HepG2 (cell line): ENCODE results near the gene NISCH. TPM values are rescaled to one million over a fixed set of nuclear protein-coding genes. Genes with fewer than 3 reads are reported as not detected.

Experiments used
- DNMT3B ChIP-seq: conservative IDR thresholded peaks from 2 replicates; pipeline ENCODE4 v1.6.1; 2016; ENCODE audit warnings: missing biosample characterization, control low read depth
- FOSL1 ChIP-seq: sonication (generic); formaldehyde crosslinking; IDR thresholded peaks from 2 replicates; pipeline ENCODE4 v1.9.0; 2021; ENCODE audit warnings: missing genetic modification reagents, borderline replicate concordance
- IRF1 ChIP-seq: sonication (generic); formaldehyde crosslinking; IDR thresholded peaks from 2 replicates; pipeline ENCODE4 v1.4.0; 2020; ENCODE audit warnings: low read depth, mild to moderate bottlenecking, missing genetic modification reagents
- ISL2 ChIP-seq: sonication (generic); formaldehyde crosslinking; IDR thresholded peaks from 2 replicates; pipeline ENCODE4 v1.5.0; 2020; ENCODE audit warnings: missing genetic modification reagents
- MAFF ChIP-seq: IDR thresholded peaks from 2 replicates; pipeline ENCODE4 v1.6.1; 2011; ENCODE audit warnings: low read depth, low read length, improper control_type of control experiment
- MIER3 ChIP-seq: IDR thresholded peaks from 2 replicates; pipeline ENCODE4 v1.6.1; 2016; ENCODE audit warnings: missing compliant biosample characterization, borderline replicate concordance
- NAIF1 ChIP-seq: sonication (generic); formaldehyde crosslinking; IDR thresholded peaks from 2 replicates; pipeline ENCODE4 v1.5.0; 2020; ENCODE audit warnings: mild to moderate bottlenecking, missing genetic modification reagents, borderline replicate concordance
- NFYC ChIP-seq: IDR thresholded peaks from 2 replicates; pipeline ENCODE4 v1.6.1; 2016; ENCODE audit warnings: missing genetic modification reagents, missing compliant biosample characterization
- NR2F6 ChIP-seq, 2 experiments: IDR thresholded peaks; 2 replicates each; pipeline ENCODE4 v1.6.1; 2016; ENCODE audit warnings: antibody characterized with exemption in 1 of 2, mild to moderate bottlenecking in 1 of 2
- PLSCR1 ChIP-seq: sonication (generic); formaldehyde crosslinking; IDR thresholded peaks from 2 replicates; pipeline ENCODE4 v1.5.0; 2020; ENCODE audit warnings: missing genetic modification reagents, mild to moderate bottlenecking, borderline replicate concordance
- RAD51 ChIP-seq: fragments of 450-650 bp; IDR thresholded peaks from 2 replicates; pipeline ENCODE4 v1.6.1; 2016; ENCODE audit warnings: borderline replicate concordance
- SATB2 ChIP-seq: sonication (generic); formaldehyde crosslinking; IDR thresholded peaks from 2 replicates; pipeline ENCODE4 v1.5.0; 2020; ENCODE audit warnings: missing genetic modification reagents
- SMAD9 ChIP-seq: sonication (generic); formaldehyde crosslinking; IDR thresholded peaks from 2 replicates; pipeline ENCODE4 v1.5.1; 2020; ENCODE audit warnings: mild to moderate bottlenecking, missing genetic modification reagents
- YEATS4 ChIP-seq: sonication (generic); formaldehyde crosslinking; IDR thresholded peaks from 2 replicates; pipeline ENCODE4 v1.4.0; 2020; ENCODE audit warnings: missing genetic modification reagents, borderline replicate concordance
- ZGPAT ChIP-seq: IDR thresholded peaks from 2 replicates; pipeline ENCODE4 v1.6.1; 2016; ENCODE audit warnings: mild to moderate bottlenecking
- ZNF17 ChIP-seq: sonication (generic); formaldehyde crosslinking; IDR thresholded peaks from 2 replicates; pipeline ENCODE4 v1.5.0; 2020; ENCODE audit warnings: mild to moderate bottlenecking, missing genetic modification reagents
- ZNF30 ChIP-seq: sonication (generic); formaldehyde crosslinking; IDR thresholded peaks from 2 replicates; pipeline ENCODE4 v1.5.0; 2020; ENCODE audit warnings: mild to moderate bottlenecking, missing genetic modification reagents
- ZNF510 ChIP-seq: sonication (generic); formaldehyde crosslinking; IDR thresholded peaks from 2 replicates; pipeline ENCODE4 v1.4.0; 2020; ENCODE audit warnings: low read depth, mild to moderate bottlenecking, missing genetic modification reagents
- ZNF83 ChIP-seq: sonication (generic); formaldehyde crosslinking; IDR thresholded peaks from 2 replicates; pipeline ENCODE4 v1.4.0; 2020; ENCODE audit warnings: missing genetic modification reagents, mild to moderate bottlenecking, borderline replicate concordance
- ZNF891 ChIP-seq: sonication (generic); formaldehyde crosslinking; IDR thresholded peaks from 2 replicates; pipeline ENCODE4 v1.5.0; 2020; ENCODE audit warnings: mild to moderate bottlenecking, missing genetic modification reagents
- polyA plus RNA-seq, 8 experiments: library from polyadenylated mRNA; depleted of rRNA in 3 of 8; stranded (reverse) in 7 of 8; unstranded in 1 of 8; fragments of >200 nt; fragmentation: Illumina TruSeq in 4 of 8; extraction: Trizol in 4 of 8; gene quantifications; 2 replicates each; pipeline versions ENCODE4 v1.2.1 to v1.2.3, GENCODE V29; 2011 to 2016; ENCODE audit warnings: low read depth in 4 of 8, missing spikeins in 1 of 8, mixed read lengths in 1 of 8; ENCODE audit not compliant: insufficient read depth in 1 of 8
- total RNA-seq, 5 experiments: library from RNA; depleted of rRNA; stranded (reverse); fragments of >200 nt; fragmentation: Illumina TruSeq; extraction: Trizol; gene quantifications; 2 replicates each; pipeline ENCODE4 v1.2.3, GENCODE V29; 2016; ENCODE audit warnings: low read depth in 1 of 5
- TF ChIP-seq, protein P1 (sequence below): sonication (generic); formaldehyde crosslinking; IDR thresholded peaks from 2 replicates; pipeline ENCODE4 v1.8.0; 2022; ENCODE audit warnings: mild to moderate bottlenecking, missing genetic modification reagents, borderline replicate concordance
- TF ChIP-seq, protein P2 (sequence below): sonication (generic); formaldehyde crosslinking; IDR thresholded peaks from 2 replicates; pipeline ENCODE4 v1.8.1; 2023; ENCODE audit warnings: missing genetic modification reagents, inconsistent platforms, borderline replicate concordance

NISCH gene
- total and polyA plus RNA-seq, 2 of the 13 experiments (the other 11 are each of a cell fraction or from before 2014, with no cell fraction given) = 27.0 to 47.6 TPM

- TF ChIP-seq ZGPAT (CRISPR knock-in tag) (peak; percentile 17; the same call in 1 of the 2 replicates), ZNF891 (CRISPR knock-in tag) (peak; percentile 78; the same call in 1 of the 2 replicates), MIER3 (CRISPR knock-in tag) (no peak), NR2F6 (IDR thresholded peaks at IDR 0.05) (no peak), NR2F6 (CRISPR knock-in tag; IDR thresholded peaks at IDR 0.05) (no peak), PLSCR1 (CRISPR knock-in tag) (no peak), DNMT3B (CRISPR knock-in tag) (no peak), ZNF510 (CRISPR knock-in tag) (0 out of 2 replicates have a peak, but pooled peaks have one; percentile 40), ISL2 (CRISPR knock-in tag) (0 out of 2 replicates have a peak, but pooled peaks have one; percentile 38), ZNF17 (CRISPR knock-in tag) (no peak), NFYC (CRISPR knock-in tag) (peak; percentile 10; the same call in 1 of the 2 replicates), ZNF30 (CRISPR knock-in tag) (no peak), FOSL1 (CRISPR knock-in tag) (no peak), MAFF (no peak), RAD51 (no peak), IRF1 (CRISPR knock-in tag) (no peak), SATB2 (no peak), NAIF1 (CRISPR knock-in tag) (peak; percentile 46; the same call in 1 of the 2 replicates), SMAD9 (CRISPR knock-in tag) (no peak), ZNF83 (CRISPR knock-in tag) (no peak), YEATS4 (CRISPR knock-in tag) (peak; percentile 24; the same call in 1 of the 2 replicates)
- TF ChIP-seq, protein P1, sequence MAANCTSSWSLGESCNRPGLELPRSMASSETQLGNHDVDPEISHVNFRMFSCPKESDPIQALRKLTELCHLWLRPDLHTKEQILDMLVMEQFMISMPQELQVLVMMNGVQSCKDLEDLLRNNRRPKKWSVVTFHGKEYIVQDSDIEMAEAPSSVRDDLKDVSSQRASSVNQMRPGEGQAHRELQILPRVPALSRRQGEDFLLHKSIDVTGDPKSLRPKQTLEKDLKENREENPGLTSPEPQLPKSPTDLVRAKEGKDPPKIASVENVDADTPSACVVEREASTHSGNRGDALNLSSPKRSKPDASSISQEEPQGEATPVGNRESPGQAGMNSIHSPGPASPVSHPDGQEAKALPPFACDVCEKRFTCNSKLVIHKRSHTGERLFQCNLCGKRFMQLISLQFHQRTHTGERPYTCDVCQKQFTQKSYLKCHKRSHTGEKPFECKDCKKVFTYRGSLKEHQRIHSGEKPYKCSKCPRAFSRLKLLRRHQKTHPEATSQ (CRISPR knock-in tag) = no peak
- TF ChIP-seq, protein P2, sequence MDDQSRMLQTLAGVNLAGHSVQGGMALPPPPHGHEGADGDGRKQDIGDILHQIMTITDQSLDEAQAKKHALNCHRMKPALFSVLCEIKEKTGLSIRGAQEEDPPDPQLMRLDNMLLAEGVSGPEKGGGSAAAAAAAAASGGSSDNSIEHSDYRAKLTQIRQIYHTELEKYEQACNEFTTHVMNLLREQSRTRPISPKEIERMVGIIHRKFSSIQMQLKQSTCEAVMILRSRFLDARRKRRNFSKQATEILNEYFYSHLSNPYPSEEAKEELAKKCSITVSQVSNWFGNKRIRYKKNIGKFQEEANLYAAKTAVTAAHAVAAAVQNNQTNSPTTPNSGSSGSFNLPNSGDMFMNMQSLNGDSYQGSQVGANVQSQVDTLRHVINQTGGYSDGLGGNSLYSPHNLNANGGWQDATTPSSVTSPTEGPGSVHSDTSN (CRISPR knock-in tag) = no peak
Observed at GRCh38 chr3:52534281-52535183, 79.1 kb downstream of the NISCH start (continued).
